Hepatic stellate cell (primary cell): ENCODE results near the gene TUBB4A.

Experiments
- DNase-seq: peaks from one replicate; pipeline ENCODE4 v3.0.0; 2011; ENCODE audit warnings: low spot score

Gene TUBB4A

DNA sequence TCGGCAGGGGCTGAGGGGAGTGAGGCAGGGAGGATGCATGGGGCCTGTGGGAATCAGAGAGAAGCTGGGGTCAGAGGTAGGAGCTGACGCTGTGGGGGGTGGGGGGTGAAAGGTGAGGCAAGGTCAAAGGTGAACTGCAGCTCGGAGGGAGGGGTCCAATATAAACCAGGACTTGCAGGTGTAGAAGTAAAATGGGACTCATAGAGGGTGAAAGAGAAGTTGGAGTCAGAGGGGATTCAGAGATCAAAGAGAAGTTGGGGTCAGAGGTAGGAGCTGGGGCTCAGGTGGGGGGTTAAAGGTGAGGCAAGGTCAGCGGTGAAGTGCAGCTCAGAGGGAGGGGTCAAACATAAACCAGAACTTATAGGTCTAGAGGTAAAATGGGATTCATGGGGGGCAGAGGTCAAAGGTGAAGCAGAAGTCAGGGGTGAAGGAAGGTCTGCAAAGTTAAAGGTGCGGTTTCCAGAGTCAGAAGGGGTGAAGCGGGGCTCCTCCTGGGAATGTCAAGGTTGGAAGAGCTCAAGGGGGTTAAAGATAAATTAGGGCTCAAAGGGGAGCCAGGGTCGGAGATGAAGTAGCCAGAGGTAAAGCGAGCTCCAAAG, 7.6 kb downstream of the TUBB4A start:
- DNase-seq = no peak

DNA sequence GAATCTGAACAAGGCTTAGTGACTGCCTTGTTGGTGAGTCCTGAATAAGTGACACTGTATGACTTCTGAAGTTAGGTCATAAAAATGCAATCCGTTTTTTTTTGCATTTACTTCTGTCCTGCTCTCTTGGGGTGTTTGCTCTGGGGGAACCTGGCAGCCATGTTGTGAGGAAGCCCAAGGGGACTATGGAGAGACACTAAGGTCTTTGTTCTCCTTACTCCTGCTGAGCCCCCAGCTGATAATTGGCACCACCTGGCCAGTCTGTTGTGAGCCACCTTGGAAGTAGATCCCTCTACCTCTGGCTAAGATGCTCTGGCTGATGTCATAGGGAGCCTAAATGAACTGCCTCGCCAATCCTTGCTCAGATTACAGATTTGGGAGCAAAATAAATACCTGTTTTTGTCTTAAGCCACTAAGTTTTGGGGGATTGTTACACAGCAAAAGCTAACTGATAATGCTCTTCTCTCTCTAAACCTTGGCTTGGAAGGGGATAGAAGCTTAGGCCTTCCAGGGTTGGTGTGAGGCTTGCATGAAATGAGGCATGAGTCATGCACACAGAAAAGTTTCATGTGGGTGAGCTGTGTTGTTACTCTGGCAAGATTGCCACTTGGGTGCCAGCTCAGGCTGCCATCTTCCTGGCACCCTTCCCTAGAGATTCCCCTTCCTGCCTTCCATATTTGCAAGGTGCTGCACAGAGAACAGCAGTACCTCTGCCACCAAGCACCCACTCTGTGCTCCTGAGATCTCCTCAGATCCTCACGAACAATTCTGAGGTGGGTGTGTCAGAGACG, 10.1 kb downstream of the TUBB4A start:
- no peak for DNase-seq

DNA sequence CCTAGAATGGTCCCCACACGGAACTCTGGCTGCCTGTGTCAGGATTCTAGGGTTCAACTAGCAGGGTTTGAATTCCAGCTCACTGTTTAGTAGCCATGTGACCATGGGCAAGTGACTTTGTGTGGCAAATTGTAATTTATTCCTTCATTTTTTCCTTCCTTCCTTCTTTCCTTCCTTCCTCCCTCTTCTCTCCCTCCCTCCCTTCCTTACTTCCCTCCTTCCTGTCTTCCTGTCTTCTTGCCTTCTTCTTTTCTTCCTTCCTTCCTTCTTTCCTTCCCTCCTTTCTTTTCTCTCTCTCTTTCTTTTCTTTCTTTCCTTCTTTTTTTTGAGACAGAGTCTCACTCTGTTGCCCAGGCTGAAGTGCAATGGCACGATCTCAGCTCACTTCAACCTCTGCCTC, 12.0 kb downstream of the TUBB4A start:
- no peak for DNase-seq

DNA sequence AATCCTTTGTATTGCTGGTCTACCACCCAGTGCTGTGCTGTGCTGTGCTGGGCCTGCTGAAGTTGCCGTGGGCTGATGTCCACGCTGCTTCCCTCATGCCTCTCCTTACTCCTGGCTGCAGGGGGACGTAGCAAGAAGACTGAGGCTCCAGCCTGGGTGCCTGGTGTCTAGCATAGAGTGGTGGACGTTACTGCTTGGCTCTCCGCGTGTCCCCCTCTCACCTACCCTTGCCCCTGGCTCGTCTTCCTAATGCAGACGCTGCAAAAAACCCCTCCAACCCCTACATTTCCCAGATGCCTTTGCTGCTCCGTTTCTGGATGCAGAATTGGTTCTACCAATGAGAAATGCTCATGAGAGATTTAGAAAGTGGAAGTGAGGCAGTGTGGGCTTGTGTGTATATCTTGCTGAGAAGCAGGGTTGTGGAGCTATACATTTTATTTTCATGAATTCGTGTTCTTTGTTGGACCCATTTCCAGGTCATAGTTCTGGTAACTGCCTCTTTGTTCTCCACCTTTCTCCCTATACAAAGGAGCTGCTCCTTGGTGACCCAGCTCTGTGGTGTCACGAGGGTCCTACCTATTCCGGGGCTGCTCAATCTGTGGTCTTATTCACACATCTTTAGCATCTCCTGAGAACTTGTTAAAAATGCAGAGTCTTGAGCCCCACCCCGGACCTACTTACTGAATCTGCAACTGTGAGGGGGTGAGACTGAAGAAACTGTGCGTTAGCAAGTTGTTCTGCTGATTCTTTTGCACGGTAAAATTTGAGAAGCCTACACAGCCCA, 12.6 kb downstream of the TUBB4A start:
- no peak for DNase-seq

DNA sequence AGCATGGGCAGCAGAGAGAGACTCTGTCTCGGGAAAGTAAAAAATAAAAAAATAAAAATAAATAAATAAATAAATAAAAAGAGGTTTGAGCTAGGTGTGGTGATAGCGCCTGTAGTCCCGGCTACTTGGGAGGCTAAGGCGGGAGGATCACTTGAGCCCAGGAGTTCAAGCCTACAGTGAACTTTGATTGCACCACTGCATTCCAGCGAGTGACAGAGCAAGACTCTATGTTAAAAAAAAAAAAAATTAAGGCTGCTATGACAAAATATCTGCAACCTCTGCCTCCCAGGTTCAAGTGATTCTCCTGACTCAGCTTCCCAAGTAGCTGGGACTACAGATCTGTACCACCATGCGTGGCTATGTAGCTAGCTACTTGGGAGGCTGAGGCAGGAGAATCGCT, 17.3 kb downstream of the TUBB4A start:
- DNase-seq = no peak

DNA sequence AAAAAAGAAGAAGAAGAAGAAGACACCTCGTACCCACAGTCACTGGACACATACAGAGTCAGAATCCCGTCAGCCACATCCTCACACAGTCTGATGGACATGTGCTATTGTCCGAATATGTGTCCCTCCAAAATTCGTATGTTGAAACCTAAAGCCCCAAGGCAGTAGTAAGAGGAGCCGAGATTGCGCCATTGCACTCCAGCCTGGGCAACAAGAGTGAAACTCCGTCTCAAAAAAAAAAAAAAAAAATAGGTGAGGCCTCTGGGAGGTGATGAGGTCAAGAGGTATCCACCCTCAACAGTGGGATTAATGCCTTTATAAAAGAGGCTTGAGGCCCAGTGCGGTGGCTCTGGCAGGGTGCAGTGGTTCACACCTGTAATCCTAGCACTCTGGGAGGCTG, 17.9 kb downstream of the TUBB4A start:
- no peak for DNase-seq

DNA sequence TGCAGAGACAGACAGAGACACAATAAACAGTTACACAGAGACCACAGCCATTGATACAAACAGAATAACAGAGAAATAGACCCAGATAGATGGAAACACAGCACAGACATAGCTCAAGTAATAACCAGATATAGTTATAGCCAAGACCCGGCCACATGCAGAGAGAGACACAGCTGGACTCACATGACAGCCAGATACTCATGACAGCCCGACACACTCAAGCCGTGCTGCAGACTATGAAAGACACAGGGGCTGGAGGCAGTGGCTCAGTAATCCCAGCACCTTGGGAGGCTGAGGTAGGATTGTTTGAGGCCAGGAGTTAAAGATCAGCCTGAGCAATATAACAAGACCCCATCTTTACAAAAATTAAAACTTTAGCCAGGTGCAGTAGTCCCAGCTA, 18.9 kb downstream of the TUBB4A start:
- no peak for DNase-seq

DNA sequence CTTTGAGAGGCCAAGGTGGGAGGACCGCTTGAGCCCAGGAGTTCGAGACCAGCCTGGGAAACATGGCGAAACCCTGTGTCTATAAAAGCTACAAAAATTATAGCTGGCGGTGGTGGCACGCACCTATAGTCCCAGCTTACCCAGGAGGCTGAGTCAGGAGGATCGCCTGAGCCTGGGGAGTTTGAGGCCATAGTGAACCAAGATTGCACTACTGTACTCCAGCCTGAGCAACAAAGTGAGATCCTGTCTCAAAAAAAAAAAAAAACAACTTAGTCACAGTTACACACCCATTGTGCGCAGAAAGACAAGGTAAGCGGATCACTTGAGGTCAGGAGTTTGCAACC, 19.8 kb downstream of the TUBB4A start:
- no peak for DNase-seq

DNA sequence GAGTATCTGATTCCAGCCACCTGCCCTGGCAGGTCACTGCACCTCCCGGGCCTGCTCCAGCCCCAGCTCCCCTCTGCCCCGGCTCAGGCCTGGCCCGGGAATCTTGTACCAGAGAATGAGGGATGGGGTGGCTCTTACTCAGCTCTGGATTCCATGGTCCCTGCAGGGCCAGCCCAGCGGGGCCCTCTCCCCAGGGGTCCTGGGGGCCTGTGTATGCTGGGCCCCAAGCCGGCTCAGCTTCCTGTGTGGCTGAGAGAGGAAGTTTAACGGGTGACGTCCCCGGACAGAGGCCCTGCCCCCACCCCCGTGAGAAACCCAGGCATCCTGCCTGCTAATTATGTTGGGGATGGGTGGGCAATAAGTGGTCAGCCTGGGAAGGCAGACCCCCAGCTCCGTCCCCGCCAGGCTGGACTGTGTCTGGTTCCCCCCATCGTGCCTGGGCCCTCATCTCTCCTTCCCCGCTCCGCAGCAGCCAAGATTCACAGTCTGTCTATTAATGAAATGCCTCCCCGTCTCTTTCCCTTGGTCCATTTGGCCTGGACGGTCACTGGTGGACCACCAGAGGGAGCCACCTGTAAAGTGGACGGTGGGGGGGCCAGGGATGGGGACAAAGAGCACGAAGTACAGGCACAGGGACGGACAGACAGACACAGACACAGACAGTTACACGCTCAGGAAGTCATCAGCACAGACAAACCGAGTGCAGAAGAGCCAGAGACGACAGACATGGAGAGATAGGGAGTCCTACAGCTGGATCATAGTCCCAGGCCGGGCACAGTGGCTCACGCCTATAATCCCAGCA, 20.4 kb downstream of the TUBB4A start, which contains the start of gene DENND1C:
DENND1C (minus strand) TSS at position 247 of the 802 bp plus-strand sequence; CDS start at position 155, 92 bp downstream.
- no peak for DNase-seq

DNA sequence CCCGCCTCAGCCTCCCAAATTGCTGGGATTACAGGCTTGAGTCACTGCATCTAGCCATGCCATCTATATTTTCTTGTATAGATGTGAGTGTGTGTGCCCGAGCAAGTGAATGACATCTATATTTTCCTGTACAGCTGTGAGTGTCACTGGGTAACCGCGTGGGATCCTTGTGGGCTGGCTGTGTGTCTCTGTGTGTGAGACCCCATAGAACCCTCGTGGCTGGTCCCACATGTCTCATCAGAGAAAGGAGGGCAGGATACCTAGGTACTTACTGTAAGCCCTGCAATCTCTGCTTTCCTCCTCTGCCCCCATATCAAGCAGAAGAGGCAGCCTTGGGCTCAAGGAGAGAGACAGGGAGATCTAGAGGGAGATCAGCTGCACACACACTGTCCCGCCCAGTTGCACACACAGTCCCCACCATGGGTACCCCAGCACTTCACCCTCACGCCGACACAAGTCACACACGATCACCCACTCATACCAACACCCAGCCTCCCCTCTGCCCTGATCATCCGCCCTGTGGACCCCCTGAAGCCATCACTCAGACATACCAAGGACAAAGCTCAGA, 21.2 kb downstream of the TUBB4A start:
- no peak for DNase-seq

DNA sequence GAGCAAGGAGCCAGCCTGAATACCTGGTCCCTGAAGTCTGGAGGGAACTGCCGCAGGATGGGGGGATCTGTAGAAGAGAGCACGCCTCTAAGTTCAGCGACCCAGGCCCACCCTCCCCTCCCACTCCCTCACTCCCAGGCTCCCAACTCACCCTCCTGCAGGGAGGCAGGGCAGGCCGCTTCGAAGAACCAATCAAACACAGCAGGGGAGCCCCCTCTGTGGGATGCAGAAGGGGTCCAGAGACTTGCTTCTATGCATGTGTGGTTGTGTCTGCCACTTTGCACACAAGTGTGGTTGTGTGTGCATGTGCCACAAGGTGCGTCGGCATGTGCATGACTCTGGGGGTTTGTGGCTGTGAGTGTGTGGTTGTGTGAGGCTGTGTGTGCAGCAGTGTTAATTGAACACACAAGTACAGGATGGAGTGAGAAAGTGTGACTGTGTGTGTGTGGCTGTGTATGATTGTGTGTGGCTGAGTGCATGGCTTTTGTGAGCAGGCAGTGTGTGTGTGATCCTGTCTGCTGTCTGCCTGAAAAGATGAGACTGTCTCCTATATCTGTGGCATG, 22.2 kb downstream of the TUBB4A start:
- no peak for DNase-seq

DNA sequence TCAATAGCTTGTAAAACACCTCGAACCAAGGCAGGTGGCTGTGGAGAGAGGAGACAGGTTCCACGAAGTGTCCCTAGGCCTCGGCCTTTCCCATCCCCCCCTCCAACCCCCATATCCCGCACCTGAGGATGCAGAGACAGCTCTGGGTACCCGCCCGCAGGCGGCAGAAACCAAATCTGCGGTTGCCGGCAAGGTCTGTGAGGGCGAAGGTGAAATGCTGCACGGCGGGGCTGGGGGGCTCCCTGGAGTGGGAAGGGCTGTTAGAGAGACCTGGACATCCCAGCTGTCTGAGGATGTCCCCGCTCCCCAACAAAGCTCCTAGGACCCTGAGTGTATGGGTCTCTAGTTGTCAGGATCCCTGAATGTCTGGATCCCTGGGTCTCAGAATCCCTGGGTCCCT, 23.3 kb downstream of the TUBB4A start:
- no peak for DNase-seq

DNA sequence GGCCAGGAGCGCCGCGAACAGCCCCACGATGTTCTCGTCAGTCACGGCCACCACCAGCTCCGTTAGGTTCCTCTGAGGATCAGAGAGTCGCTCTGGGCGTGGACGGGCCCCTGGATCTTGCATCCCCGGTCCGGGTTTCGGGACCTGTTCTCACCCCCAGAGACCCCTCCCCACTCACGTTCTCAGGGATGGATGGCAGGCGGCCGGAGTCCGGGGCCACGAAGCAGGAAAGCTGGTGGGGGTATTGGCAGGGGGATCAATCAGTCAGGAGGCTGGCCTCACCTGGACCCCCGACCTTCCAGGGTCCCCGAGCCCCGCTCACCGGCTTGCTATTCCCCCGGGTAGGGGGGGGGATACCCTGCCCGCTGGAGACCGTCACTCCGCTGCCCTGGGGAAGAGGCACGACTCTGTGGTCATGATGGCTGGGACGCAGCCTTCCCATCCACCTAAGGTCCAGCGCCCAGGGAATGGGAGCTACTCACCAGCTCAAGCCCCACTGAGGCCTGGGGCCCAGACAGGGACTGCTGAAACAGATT, 25.1 kb downstream of the TUBB4A start:
- DNase-seq = no peak

DNA sequence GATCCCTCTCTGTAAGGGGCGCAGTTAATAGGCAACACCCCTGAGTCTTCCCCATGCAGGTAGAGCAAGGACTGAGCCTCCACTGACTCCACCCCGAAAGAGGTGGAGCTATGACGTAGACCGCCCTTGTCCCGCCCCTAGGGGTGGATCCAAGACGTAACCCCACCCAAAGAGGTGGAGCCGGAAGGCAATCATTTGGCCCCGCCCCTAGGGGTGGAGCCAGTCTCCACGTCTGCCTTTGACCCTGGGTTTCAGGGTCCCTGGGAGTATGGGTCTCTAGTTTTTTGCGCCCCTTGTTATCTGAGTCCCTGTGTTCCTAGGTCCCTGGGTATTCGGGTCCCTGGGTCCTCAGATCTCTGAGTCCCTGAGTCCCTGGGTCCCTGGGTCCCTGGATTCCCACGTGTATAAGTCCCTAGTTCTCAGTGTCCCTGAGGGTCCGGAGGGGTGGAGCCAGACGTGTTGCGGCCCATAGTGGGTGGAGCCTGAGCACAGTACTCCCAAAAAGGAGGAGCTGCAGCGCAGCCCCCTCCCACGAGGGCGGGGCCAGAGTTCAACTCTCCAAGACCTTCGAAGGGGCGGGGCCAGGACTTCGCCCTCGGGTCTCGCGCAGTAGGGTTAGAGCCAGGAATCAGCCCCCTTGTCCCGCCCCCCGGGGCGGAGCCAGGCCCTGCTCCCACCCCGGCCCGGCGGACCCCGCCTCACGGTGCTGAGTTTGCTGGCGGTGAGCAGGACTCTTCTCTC, 25.8 kb downstream of the TUBB4A start:
- no peak for DNase-seq

DNA sequence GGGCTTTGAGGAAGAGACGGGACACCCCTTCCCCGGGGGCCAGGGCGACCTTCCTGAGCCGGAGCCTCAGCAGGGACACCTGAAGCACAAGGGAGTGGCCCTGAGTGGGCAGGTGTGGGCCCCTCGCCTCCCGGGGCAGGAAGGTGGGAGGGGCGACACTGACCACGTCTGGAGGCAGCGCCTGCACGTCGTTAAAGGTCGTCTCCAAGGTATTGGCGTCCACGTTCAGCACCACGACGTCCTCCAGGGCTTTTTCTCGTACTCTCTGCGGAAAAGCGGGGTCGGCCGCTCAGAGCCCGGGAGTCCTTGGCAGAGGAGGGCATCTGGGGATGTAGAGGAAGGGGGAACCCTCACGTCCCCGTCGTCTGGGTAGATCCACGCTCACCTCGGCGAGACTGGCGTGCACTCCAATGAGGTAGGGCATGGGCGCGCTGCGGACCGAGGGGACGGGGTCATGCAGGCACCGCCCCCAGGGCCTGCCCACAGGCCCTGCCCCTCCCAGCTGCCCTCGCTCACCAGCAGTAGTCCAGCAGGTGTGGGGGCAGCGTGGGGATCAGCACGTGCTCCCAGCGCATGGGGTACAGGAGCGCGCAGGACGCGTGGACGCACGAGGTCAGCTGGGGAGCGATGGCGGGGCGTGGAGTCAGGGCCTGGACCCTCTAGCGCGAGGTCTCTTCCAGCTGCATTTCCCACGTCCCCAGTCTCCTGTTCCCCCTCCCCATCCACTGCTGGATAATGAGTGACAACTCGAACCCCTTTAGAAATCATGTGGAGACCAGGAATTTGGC, 26.6 kb downstream of the TUBB4A start:
- DNase-seq = no peak

DNA sequence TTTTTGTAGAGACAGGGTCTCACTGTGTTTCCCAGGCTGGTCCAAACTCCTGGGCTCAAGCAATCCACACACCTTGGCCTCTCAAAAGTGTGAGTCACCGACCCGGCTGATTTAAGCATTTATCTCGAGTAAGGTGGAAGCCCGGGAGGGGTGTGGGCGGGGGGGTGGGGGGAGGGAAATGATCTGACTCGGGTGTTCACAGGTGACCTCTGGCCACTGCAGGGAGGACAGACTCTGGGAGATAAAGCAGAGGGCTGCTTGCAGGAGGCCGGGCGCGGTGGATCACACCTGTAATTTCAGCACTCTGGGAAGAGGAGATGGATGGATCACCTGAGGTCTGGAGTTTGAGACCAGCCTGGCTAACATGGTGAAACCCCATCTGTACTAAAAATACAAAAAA, 28.5 kb downstream of the TUBB4A start:
- DNase-seq = no peak

DNA sequence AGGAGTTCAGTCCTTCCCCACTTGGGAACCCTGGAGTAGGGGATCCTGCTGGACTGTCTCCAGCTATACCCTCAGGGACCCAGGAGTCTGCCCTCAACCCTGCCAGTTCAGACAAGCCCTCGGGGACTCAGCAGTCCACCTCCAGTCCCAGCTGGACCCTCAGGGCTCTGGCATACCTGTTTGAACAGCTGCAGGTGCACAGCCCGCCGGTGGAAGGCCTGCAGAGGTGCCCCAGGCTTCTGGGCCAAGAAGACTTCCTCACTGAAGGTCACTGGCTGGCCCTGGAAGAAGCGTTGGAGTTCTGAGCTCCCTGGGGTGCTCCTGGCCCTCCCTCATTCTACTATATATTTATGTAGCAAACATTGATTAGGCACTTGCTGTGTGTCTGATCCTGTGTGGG, 29.4 kb downstream of the TUBB4A start:
- no peak for DNase-seq

DNA sequence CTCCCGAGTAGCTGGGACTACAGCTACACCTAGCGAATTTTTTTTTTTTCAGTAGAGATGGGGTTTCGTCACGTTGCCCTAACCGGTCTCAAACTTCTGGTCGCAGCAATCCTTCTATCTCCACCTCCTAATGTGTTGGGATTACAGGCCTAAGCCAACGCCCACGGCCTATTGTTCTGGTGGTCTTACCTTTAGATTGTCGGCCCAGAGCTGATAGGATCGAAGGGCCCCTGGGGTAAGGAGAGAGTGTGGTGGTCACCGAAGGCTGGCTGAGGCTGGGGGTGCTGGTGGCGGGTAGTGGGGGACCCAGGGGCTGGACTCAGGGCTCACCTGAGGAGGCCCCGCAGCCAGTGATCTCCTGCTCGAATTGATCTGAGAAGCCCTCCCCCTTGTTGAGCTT, 31.0 kb downstream of the TUBB4A start:
- no peak for DNase-seq

DNA sequence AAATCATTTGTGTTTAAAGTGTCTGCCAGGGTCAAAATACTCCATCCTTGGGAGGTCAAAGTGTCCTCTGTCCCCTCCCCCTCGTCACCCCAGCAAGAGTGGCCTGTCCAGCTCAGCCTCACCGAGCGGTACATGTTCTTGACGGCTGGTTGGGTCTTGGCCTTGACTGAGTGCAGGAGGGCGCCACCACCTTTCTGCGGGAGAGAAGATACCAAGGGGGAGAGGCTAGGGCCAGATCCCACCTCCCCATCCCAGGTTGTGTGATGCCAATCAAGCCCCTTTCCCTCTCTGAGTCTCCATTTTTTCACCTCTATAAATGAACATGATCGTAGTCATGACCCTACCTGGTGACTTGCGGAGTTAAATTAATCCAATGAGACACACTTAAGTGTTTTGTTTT, 31.9 kb downstream of the TUBB4A start:
- DNase-seq = no peak

DNA sequence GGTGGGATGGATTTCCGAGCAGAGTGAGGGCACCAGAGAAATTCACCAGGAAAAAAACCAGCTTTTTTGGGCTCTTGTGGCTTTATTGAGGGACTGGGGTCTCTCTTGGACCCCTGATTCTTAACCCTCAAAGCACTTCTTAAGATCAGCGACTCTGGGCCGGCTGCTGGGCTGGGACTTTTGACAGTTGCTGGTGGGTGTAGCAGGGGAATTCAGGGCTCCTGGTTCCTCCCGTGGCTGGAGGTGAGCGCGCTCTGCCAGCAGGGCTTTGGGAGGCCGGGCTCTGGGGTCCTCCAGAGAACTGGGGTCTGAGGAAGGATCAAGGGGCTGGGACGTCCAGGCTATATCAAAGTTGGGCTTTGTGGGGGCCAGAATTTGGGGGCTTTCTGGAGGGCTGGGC, 34.7 kb downstream of the TUBB4A start:
- DNase-seq = no peak
